HTR-8/SVneo (cell line): ENCODE results near the gene DCTD.
"Not testable (repeated sequence)": the region's sequence is repeated elsewhere in the genome, so short reads cannot be mapped to it uniquely, and the experiment has no call there.

Experiments used
- DNase-seq: peaks from one replicate; pipeline ENCODE4 v3.0.0; 2011; ENCODE audit warnings: low spot score, mixed read lengths; ENCODE audit not compliant: insufficient read length
- FAIRE-seq: peaks from 2 replicates; lab custom pipeline; 2011; peaks lifted over from hg19 to GRCh38; lab: Jason Lieb, UNC

Gene DCTD

GRCh38 chr4:182922501-182923284 is 5.5 kb upstream of the DCTD start:
- peak; percentile 49 for FAIRE-seq
- no peak for DNase-seq

GRCh38 chr4:182921608-182922007 is 4.4 kb upstream of the DCTD start:
- FAIRE-seq, result no peak
- DNase-seq, result no peak

- FAIRE-seq (no peak), DNase-seq (no peak)
Measured at GRCh38 chr4:182920676-182921075, 3.5 kb upstream of the DCTD start.

- FAIRE-seq (peak; percentile 4), DNase-seq (no peak)
Measured at GRCh38 chr4:182918791-182919302, 1.7 kb upstream of the DCTD start.

- FAIRE-seq (no peak), DNase-seq (no peak)
Measured at GRCh38 chr4:182918044-182918607, 940 bp upstream of the DCTD start.

- DNase-seq (peak; percentile 69), FAIRE-seq (peak; percentile 93)
Measured at GRCh38 chr4:182916483-182917181, 554 bp downstream of the DCTD start.

GRCh38 chr4:182914357-182914756 is 2.8 kb downstream of the DCTD start:
- peak; percentile 26 for FAIRE-seq
- no peak for DNase-seq

GRCh38 chr4:182913621-182914020 is 3.6 kb downstream of the DCTD start:
- DNase-seq (no peak), FAIRE-seq (no peak)

GRCh38 chr4:182913036-182913435 is 4.2 kb downstream of the DCTD start:
- FAIRE-seq, result no peak
- no peak for DNase-seq

- FAIRE-seq (no peak), DNase-seq (no peak)
Measured at GRCh38 chr4:182908124-182908523, 9.1 kb downstream of the DCTD start.

GRCh38 chr4:182907396-182907795 is 9.8 kb downstream of the DCTD start:
- no peak for DNase-seq
- FAIRE-seq, result no peak

GRCh38 chr4:182906786-182907185 is 10.4 kb downstream of the DCTD start:
- FAIRE-seq, result no peak
- DNase-seq, result no peak

- no peak for DNase-seq
- FAIRE-seq, result no peak
Measured at GRCh38 chr4:182905038-182905437, 12.1 kb downstream of the DCTD start.

- no peak for DNase-seq
- no peak for FAIRE-seq
Measured at GRCh38 chr4:182904211-182904761, 12.9 kb downstream of the DCTD start.

GRCh38 chr4:182903013-182903412 is 14.2 kb downstream of the DCTD start:
- FAIRE-seq (no peak), DNase-seq (no peak)

GRCh38 chr4:182901337-182901736 is 15.8 kb downstream of the DCTD start:
- FAIRE-seq, result no peak

GRCh38 chr4:182900021-182900420 is 17.2 kb downstream of the DCTD start:
- not testable (repeated sequence) for FAIRE-seq, DNase-seq

More at GRCh38 chr4:182901337-182901736, 15.8 kb downstream of the DCTD start:
- no peak for DNase-seq

GRCh38 chr4:182898479-182898799 is 18.7 kb downstream of the DCTD start:
- FAIRE-seq, result no peak
- no peak for DNase-seq

- no peak for DNase-seq
- FAIRE-seq, result no peak
Measured at GRCh38 chr4:182897601-182898478, 19.3 kb downstream of the DCTD start.

GRCh38 chr4:182896421-182896820 is 20.8 kb downstream of the DCTD start:
- FAIRE-seq (no peak), DNase-seq (no peak)
